Fibroblast of mammary gland (primary cell): Measurements from ENCODE around the gene CNKSR1.

Experiments used
- DNase-seq: peaks from one replicate; pipeline ENCODE4 v3.0.0-alpha.2; 2010; ENCODE audit warnings: low read depth
- H3K4me3 ChIP-seq: 2 replicates; pipeline ENCODE4 v1.5.1; 2011; ENCODE audit warnings: low read depth, mild to moderate bottlenecking, low read length, moderate library complexity; ENCODE audit not compliant: control insufficient read depth
- TF ChIP-seq, protein P1 (sequence below): conservative IDR thresholded peaks from 2 replicates; pipeline ENCODE4 v1.5.1; 2011; ENCODE audit warnings: low read depth, low read length, inconsistent platforms; ENCODE audit not compliant: control insufficient read depth, insufficient read depth

Gene CNKSR1

DNA sequence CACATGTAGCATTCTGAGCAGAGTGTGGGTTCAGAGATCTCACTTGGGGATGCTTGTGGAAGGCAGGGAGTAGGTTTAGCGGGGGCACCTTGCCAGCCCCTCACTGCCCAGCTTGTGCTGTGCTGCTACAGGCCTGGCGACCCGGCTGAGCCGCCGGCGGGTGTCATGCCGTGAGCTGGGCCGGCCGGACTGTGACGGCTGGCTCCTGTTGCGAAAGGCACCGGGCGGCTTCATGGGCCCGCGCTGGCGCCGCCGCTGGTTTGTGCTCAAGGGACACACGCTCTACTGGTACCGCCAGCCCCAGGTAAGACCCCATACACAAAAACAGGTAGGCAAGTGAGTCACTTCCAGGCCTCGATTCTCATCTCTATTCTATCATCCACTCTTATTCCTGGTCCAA, 7.6 kb downstream of the CNKSR1 start:
- no peak for DNase-seq
- no peak overlapping the region for H3K4me3 ChIP-seq
- TF ChIP-seq, protein P1, sequence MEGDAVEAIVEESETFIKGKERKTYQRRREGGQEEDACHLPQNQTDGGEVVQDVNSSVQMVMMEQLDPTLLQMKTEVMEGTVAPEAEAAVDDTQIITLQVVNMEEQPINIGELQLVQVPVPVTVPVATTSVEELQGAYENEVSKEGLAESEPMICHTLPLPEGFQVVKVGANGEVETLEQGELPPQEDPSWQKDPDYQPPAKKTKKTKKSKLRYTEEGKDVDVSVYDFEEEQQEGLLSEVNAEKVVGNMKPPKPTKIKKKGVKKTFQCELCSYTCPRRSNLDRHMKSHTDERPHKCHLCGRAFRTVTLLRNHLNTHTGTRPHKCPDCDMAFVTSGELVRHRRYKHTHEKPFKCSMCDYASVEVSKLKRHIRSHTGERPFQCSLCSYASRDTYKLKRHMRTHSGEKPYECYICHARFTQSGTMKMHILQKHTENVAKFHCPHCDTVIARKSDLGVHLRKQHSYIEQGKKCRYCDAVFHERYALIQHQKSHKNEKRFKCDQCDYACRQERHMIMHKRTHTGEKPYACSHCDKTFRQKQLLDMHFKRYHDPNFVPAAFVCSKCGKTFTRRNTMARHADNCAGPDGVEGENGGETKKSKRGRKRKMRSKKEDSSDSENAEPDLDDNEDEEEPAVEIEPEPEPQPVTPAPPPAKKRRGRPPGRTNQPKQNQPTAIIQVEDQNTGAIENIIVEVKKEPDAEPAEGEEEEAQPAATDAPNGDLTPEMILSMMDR: no peak

DNA sequence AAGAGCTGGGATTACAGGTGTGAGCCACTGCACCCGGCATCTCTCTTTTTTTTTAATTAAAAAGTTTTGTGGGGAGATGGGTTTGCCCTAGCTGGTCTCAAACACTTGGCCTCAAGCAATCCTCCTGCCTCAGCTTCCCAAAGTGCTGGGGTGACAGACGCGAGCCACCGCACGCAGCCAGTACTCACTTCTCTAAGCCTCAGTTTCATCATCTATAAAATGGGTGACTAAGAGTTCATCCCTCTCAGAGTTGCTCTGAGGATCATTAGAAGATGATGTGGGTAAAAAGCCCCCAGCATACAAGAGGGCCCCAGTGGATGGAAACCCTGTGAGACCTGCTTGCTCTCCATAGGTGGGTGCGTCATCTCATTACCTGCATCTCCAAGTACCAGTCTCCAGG, 10.6 kb downstream of the CNKSR1 start:
- H3K4me3 ChIP-seq: no peak overlapping the region
- TF ChIP-seq, protein P1: no peak
- DNase-seq: no peak

DNA sequence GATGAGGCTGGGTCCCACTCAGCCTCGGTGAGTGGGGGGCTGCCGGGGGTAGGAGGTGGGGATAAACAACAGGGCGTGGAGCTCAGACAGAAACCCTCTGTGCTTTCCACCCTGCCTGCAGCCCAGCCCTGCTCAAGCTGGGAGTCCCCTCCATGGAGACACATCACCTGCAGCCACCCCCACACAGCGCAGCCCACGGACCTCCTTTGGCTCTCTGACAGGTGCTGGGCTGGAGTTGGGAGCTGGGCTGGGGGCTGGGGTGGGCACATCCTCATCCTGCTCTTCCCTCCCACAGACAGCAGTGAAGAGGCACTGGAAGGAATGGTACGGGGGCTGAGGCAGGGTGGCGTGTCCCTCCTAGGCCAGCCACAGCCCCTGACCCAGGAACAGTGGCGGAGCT, 11.2 kb downstream of the CNKSR1 start:
- TF ChIP-seq, protein P1: no peak
- DNase-seq: no peak

DNA sequence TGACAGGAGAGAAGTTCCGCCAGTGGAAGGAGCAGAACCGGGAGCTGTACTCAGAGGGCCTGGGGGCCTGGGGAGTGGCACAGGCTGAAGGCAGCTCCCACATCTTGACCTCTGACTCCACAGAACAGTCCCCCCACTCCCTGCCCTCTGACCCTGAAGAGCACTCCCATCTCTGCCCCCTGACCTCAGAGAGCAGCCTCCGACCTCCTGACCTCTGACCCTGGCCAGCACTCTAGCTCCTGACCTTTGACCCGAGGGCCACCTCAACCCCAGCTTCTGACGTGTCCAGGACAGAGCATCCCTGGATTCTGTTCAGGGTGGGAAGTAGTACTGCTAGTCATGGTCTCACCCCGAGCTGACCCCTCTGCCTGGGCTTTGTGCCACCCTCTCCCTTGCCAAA, 12.0 kb downstream of the CNKSR1 start:
- DNase-seq: no peak
- TF ChIP-seq, protein P1: no peak
- H3K4me3 ChIP-seq: no peak overlapping the region

More for the DNA sequence above, 11.2 kb downstream of the CNKSR1 start:
- H3K4me3 ChIP-seq: no peak overlapping the region

DNA sequence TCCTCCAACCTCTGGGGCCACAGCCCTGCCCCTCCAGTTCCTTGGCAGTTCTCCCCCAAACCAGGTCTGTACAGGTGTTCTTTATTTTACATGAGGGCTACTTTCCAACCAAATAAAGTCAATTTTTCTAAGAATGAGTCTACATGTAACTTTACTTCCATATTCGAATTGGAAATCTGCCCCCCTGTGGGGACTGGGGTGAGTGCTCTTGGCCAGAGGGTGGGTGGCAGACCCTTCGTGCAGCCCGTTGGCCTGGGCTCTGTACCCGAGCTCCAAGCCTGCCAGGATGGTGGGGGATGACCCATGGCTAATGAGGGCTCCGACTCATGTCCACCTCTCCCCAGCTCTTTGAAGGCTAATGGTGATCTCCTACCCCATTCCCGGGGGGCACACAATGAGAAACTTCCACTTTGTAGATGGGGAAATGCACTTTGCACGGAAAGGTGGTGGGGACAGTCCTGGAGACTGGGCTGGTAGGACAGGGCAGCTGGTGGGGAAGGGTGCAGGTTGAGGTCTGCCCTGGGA, 12.5 kb downstream of the CNKSR1 start:
- no peak for DNase-seq
- TF ChIP-seq, protein P1: no peak
- H3K4me3 ChIP-seq: no peak overlapping the region

DNA sequence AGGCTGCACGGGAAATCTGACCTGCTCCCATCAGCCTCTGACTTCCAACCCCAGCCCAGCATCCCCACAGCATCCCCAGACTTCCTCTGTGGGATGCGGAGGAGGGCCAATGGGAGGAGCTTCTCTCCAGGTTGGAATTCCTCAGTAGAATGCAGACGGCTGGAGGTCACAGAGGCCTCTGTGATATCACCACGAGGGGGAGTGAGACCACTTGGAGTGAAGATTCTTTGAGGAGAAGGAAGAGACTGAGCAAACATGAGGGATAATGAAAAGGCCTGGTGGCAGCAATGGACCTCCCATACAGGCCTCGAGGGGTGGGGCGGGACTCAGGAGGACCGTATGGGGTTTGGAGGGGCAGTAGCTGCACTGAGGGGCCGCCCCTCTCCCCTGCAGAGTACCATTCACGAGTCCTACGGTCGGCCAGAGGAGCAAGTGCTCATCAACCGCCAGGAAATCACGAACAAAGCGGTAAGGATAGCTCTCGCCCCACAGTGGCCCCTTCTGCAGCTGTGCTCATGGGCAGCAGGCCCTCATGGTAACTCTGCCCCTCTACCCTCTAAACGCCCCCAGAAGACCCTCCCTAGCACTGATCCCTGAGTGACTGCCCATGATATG, 13.2 kb downstream of the CNKSR1 start, which contains the start of gene CATSPER4:
Gene CATSPER4, plus strand, starts transcription at position 230 of the 615 bp plus-strand sequence. Its CDS starts 26 bp downstream, at position 256.
- DNase-seq: peak; percentile 19
- TF ChIP-seq, protein P1: peak; percentile 18
- H3K4me3 ChIP-seq: no peak within 1 kb of the TSS
